HG02970 (cell line): ENCODE results near the gene PCDHB1.
"Not testable (repeated sequence)": the region's sequence is repeated elsewhere in the genome, so short reads cannot be mapped to it uniquely, and the experiment has no call there.

Source experiments
- ATAC-seq: cut with Tn5 transposase; IDR thresholded peaks from one replicate; pipeline ENCODE4 v1.9.1; 2021; ENCODE audit warnings: mild to moderate bottlenecking, moderate library complexity, moderate number of reproducible peaks; ENCODE audit not compliant: unreplicated experiment, low FRiP score

PCDHB1 gene

DNA sequence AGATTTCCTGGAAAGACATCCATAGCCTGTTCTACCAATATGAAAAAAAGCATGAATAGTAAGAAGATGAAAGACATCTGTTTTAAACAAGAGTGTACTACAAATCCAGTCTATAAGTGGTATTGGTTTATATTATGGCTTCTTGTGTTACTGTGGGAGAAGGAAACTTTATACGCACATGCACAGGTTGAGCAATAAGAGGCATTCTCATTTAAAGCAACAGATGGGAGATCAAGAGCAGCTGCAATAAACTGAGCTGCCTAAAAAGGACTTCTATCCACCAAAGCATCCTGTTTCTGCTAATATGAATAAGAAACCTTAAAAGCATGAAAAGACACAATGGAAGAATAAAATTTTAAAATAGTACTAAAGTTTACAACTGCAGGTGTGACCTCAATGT, 8.6 kb upstream of the PCDHB1 start:
- ATAC-seq = no peak

DNA sequence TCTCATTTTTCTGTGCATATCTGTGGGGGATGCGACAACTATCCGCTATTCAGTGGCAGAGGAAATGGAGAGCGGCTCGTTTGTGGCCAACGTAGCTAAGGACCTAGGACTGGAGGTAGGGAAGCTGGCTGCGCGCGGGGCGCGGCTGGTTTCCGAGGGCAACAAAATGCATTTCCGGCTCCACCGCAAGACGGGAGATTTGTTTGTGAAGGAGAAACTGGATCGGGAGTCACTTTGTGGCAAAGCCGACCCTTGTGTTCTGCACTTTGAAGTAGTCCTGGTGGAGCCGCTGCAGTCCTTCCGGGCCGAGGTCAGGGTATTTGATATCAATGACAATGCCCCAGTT, 320 bp downstream of the PCDHB1 start:
- no peak for ATAC-seq

DNA sequence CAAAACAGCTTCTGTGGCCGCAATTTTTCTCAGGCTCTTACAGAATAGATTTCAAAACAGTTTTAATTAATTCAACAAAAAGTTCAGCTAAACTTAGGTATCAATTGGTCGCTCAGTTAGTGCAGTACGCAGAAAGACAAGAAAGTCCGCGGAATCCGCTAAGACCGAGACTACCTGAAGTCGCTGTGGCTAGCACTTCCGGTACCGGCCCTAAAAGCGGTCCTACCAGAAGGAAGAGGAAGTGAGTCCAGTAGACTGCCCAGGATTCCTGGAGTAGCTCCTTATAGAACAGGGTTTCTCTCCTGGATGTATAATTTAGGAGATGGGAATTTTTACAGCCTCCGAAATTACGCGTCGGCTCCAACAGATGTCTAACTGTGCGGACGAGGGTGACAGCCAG, 26.7 kb downstream of the PCDHB1 start:
- no peak for ATAC-seq

DNA sequence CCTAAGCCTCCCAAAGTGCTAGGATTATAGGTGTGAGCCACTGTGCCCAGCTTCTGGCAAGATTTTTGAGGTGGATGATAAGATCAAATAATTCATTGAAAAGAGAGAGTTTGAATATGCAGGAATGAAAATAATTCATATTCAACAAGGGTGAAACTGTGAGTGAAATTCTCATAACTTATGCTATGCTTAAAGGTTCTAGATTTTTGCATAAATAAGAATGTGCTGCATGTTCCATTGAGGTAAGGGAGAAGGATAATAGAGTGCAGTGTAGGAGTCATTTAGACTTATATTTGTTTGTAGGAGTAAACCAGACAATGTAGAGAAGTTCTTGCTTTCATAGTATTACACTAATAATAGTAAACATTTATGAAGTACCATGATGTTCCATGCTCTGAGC, 31.1 kb downstream of the PCDHB1 start:
- no peak for ATAC-seq

DNA sequence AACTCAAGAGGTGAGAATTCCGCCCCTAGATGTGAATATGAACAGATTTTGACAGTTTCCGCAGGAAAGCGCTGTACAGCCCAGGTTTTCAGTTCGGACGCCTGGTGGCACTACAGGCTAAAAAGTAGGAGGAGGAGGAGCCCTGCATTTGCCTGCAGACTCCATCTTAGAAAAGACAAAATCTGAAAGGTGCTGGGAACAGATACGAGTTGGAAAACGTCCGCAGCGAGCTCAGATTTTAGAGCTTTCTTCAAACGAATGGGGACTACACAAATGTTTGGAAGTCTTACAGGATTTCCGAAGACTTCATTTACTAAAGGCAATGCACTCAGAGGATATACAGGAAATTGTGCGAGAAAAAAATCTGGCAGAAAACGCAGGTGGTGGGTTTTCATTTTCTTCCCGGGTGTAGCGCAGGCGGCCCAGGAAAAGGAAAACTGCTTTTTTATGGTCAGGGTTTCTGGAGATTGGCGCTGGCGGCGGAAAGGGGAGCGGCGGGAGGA, 33.4 kb downstream of the PCDHB1 start:
- no peak for ATAC-seq

DNA sequence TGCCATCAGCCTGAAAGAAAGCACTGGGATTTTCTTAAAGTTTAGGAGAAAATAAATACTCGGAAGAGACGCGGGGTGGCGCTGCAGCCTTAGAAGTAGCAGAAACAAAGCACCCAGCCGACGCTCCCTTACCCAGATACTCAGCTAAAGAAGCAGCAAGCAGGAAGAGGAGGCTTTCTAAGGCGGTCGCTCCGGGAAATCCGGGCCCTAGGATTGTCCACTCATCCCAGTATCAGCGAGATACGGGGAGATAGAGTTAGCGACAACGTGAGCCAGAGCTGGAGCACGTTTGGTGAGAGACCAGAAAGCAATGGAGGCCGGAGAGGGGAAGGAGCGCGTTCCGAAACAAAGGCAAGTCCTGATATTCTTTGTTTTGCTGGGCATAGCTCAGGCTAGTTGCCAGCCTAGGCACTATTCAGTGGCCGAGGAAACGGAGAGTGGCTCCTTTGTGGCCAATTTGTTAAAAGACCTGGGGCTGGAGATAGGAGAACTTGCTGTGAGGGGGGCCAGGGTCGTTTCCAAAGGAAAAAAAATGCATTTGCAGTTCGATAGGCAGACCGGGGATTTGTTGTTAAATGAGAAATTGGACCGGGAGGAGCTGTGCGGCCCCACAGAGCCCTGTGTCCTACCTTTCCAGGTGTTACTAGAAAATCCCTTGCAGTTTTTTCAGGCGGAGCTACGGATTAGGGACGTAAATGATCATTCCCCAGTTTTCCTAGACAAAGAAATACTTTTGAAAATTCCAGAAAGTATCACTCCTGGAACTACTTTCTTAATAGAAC, 43.5 kb downstream of the PCDHB1 start, which contains the start of gene PCDHB2:
Gene PCDHB2 (plus strand): TSS at position 135 of the 782 bp plus-strand sequence. CDS start 176 bp downstream, at position 311.
- ATAC-seq = no peak

DNA sequence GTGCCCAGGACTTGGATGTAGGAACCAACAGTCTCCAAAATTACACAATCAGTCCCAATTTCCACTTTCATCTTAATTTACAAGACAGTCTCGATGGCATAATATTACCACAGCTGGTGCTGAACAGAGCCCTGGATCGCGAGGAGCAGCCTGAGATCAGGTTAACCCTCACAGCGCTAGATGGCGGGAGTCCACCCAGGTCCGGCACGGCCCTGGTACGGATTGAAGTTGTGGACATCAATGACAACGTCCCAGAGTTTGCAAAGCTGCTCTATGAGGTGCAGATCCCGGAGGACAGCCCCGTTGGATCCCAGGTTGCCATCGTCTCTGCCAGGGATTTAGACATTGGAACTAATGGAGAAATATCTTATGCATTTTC, 44.1 kb downstream of the PCDHB1 start:
- ATAC-seq = no peak

DNA sequence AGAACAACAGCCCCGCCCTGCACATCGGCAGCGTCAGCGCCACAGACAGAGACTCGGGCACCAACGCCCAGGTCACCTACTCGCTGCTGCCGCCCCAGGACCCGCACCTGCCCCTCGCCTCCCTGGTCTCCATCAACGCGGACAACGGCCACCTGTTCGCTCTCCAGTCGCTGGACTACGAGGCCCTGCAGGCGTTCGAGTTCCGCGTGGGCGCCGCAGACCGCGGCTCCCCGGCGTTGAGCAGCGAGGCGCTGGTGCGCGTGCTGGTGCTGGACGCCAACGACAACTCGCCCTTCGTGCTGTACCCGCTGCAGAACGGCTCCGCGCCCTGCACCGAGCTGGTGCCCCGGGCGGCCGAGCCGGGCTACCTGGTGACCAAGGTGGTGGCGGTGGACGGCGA, 45.0 kb downstream of the PCDHB1 start:
- not testable (repeated sequence) for ATAC-seq

DNA sequence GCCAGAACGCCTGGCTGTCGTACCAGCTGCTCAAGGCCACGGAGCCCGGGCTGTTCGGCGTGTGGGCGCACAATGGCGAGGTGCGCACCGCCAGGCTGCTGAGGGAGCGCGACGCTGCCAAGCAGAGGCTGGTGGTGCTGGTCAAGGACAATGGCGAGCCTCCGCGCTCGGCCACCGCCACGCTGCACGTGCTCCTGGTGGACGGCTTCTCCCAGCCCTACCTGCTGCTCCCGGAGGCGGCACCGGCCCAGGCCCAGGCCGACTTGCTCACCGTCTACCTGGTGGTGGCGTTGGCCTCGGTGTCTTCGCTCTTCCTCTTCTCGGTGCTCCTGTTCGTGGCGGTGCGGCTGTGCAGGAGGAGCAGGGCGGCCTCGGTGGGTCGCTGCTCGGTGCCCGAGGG, 45.4 kb downstream of the PCDHB1 start:
- not testable (repeated sequence) for ATAC-seq

DNA sequence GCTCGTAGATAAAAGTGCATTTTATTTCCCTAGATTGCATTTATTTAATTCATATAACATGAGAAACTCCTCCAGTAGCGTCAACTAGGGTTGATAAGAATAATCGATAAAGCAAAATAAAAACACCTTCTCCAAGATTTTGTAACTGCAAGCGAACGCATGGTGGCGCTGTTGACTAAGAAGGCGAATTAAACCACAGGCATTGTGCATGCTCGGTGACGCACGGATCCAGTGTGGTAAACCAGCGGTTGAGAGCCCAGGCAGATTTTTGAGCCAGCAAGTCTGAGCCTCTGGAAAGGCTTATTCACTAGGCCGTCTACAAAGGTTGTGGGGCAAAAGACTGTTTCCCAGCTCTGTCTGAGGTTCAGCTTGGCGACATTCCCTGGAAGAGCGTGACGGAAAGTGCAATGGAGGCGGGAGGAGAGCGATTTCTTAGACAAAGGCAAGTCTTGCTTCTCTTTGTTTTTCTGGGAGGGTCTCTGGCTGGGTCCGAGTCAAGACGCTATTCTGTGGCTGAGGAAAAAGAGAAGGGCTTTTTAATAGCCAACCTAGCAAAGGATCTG, 49.1 kb downstream of the PCDHB1 start, which contains the start of gene PCDHB3:
Gene PCDHB3 (plus strand): TSS at position 231 of the 563 bp plus-strand sequence. CDS start 177 bp downstream, at position 408.
- no peak for ATAC-seq

DNA sequence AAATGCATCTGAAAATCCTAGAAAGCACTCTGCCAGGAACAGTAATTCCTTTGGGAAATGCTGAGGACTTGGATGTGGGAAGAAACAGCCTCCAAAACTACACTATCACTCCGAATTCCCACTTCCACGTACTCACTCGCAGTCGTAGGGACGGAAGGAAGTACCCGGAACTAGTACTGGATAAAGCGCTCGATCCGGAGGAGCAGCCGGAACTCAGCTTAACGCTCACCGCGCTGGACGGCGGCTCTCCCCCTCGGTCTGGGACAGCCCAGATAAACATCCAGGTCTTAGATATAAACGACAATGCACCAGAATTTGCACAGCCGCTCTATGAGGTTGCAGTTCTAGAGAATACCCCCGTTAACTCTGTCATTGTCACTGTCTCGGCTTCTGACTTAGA, 49.9 kb downstream of the PCDHB1 start:
- ATAC-seq = no peak

DNA sequence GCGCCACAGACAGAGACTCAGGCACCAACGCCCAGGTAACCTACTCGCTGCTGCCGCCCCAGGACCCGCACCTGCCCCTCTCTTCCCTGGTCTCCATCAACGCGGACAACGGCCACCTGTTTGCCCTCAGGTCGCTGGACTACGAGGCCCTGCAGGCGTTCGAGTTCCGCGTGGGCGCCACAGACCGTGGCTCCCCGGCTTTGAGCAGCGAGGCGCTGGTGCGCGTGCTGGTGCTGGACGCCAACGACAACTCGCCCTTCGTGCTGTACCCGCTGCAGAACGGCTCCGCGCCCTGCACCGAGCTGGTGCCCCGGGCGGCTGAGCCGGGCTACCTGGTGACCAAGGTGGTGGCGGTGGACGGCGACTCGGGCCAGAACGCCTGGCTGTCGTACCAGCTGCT, 50.9 kb downstream of the PCDHB1 start:
- not testable (repeated sequence) for ATAC-seq

DNA sequence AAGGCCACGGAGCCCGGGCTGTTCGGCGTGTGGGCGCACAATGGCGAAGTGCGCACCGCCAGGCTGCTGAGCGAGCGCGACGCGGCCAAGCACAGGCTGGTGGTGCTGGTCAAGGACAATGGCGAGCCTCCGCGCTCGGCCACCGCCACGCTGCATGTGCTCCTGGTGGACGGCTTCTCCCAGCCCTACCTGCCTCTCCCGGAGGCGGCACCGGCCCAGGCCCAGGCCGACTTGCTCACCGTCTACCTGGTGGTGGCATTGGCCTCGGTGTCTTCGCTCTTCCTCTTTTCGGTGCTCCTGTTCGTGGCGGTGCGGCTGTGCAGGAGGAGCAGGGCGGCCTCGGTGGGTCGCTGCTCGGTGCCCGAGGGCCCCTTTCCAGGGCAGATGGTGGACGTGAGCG, 51.3 kb downstream of the PCDHB1 start:
- not testable (repeated sequence) for ATAC-seq

DNA sequence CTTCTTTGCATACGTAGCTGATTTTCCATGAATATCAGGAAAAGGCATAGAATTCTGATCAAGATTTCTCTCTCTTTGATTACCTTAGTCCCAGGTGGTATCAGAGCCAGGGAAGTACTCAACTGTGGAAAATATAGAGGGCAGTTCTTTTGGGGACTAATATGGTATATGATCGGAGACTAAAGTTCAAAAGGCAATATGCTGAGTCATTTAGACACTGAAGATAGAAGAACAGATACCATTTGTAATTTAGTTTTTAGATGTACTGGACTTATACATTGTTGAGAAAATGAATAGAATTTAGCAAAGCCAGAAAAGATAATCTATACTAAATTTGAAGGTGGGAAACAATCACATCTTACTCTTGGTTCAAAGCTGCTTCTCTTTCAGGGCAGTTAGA, 54.2 kb downstream of the PCDHB1 start:
- ATAC-seq = no peak
